OCI-LY3 (cell line): ENCODE results near the gene SPEF1.

ENCODE experiments used
- H2AFZ ChIP-seq: fragments of 200-600, 300-600 bp; shearing (Covaris generic); 2 replicates; pipeline ENCODE4 v1.6.0; 2014; ENCODE audit warnings: antibody characterized with exemption, low read depth, low read length
- H3K27ac ChIP-seq: fragments of 200-600, 300-600 bp; sonication (generic); 2 replicates; pipeline ENCODE4 v1.5.1; 2014; ENCODE audit warnings: mild to moderate bottlenecking, low read length, moderate library complexity, mixed read lengths
- H3K27me3 ChIP-seq: fragments of 200-600, 300-600 bp; sonication (generic); 2 replicates; pipeline ENCODE4 v1.6.1; 2014; ENCODE audit warnings: low read depth, low read length, mixed read lengths
- H3K36me3 ChIP-seq: fragments of 200-600, 300-600 bp; sonication (generic); replicated peaks from 2 replicates; pipeline ENCODE3; 2014; ENCODE audit warnings: low read depth, low read length, mixed read lengths
- H3K4me1 ChIP-seq: fragments of 300-600, 200-600 bp; sonication (generic); 2 replicates; pipeline ENCODE4 v1.6.1; 2014; ENCODE audit warnings: low read length, mixed read lengths
- H3K4me2 ChIP-seq: fragments of 200-600, 300-600 bp; sonication (generic); 2 replicates; pipeline ENCODE4 v1.6.1; 2014; ENCODE audit warnings: low read length, mixed read lengths
- H3K4me3 ChIP-seq: fragments of 300-600, 200-600 bp; sonication (generic); 2 replicates; pipeline ENCODE4 v1.5.1; 2014; ENCODE audit warnings: antibody characterized with exemption, mild to moderate bottlenecking, low read length, moderate library complexity
- H3K79me2 ChIP-seq: fragments of 300-600, 200-600 bp; shearing (Covaris generic); 2 replicates; pipeline ENCODE4 v1.6.1; 2014; ENCODE audit warnings: mild to moderate bottlenecking, low read length, mixed read lengths
- H3K9ac ChIP-seq: fragments of 300-600, 200-600 bp; shearing (Covaris generic); 2 replicates; pipeline ENCODE4 v1.6.0; 2014; ENCODE audit warnings: mild to moderate bottlenecking, low read length, moderate library complexity
- H3K9me3 ChIP-seq: fragments of 200-600, 300-600 bp; shearing (Covaris generic); 2 replicates; pipeline ENCODE4 v1.6.1; 2014; ENCODE audit warnings: low read length, mixed read lengths; ENCODE audit not compliant: insufficient read depth
- H4K20me1 ChIP-seq: fragments of 200-600, 300-600 bp; sonication (generic); 2 replicates; pipeline ENCODE4 v1.6.1; 2016; ENCODE audit warnings: low read length, mixed read lengths; ENCODE audit not compliant: insufficient read depth
- CTCF ChIP-seq: fragments of 200-600, 300-600 bp; sonication (generic); IDR thresholded peaks from 2 replicates; pipeline ENCODE4 v1.5.1; 2014; ENCODE audit warnings: antibody characterized with exemption, low read length, low read depth
- EZH2phosphoT487 ChIP-seq: fragments of 200-600 bp; shearing (Covaris generic); IDR thresholded peaks from 2 replicates; pipeline ENCODE4 v1.6.1; 2018; ENCODE audit warnings: antibody characterized with exemption, mixed run types, low read depth

SPEF1 gene

GRCh38 chr20:3744037-3744436 lies 37.2 kb downstream of the SPEF1 start:
- Histone ChIP-seq H3K9ac (no peak overlapping the region), H3K9me3 (no peaks in the 10 kb centered on the region), H3K27ac (no peak overlapping the region), H3K27me3 (0 out of 2 replicates have a peak, but pooled peaks cover 6% of the 10 kb centered on the region), H2AFZ (no peak overlapping the region), H4K20me1 (no peaks in the 10 kb centered on the region), H3K36me3 (no peaks in the 10 kb centered on the region), H3K4me3 (no peak overlapping the region), H3K79me2 (no peaks in the 10 kb centered on the region), H3K4me2 (no peak overlapping the region), H3K4me1 (no peaks in the 10 kb centered on the region)
- TF ChIP-seq CTCF (no peak), EZH2phosphoT487 (no peak)

DNA sequence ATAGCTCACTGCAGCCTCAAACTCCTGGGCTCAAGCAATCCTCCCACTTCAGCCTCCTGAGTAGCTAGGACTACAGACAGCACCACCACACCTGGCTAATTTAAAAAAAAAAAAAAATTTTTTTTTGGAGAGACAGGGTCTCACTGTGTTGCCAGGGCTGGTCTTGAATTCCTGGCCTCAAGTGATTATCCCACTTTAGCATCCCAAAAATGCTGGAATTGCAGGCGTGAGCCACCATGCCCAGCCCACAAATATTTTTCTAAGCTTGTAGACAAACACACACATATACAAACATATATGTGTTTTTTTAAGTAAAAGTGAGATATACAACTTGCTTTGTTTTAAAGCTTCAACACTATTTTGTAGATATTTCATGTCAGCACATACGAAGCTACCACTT lies 38.0 kb downstream of the SPEF1 start:
- H4K20me1 ChIP-seq, result no peaks in the 10 kb centered on the region
- TF ChIP-seq EZH2phosphoT487, result no peak
- no peak for TF ChIP-seq CTCF
- H3K79me2 ChIP-seq, result no peaks in the 10 kb centered on the region
- H3K9ac ChIP-seq, result no peak overlapping the region
- H3K27me3 ChIP-seq, result 0 out of 2 replicates have a peak, but pooled peaks cover 6% of the 10 kb centered on the region
- H3K36me3 ChIP-seq, result no peaks in the 10 kb centered on the region
- no peak overlapping the region for H3K4me3 ChIP-seq
- no peaks in the 10 kb centered on the region for H3K4me1 ChIP-seq
- no peak overlapping the region for H3K27ac ChIP-seq
- H3K4me2 ChIP-seq, result no peak overlapping the region
- no peak overlapping the region for H2AFZ ChIP-seq
- H3K9me3 ChIP-seq, result no peaks in the 10 kb centered on the region

DNA sequence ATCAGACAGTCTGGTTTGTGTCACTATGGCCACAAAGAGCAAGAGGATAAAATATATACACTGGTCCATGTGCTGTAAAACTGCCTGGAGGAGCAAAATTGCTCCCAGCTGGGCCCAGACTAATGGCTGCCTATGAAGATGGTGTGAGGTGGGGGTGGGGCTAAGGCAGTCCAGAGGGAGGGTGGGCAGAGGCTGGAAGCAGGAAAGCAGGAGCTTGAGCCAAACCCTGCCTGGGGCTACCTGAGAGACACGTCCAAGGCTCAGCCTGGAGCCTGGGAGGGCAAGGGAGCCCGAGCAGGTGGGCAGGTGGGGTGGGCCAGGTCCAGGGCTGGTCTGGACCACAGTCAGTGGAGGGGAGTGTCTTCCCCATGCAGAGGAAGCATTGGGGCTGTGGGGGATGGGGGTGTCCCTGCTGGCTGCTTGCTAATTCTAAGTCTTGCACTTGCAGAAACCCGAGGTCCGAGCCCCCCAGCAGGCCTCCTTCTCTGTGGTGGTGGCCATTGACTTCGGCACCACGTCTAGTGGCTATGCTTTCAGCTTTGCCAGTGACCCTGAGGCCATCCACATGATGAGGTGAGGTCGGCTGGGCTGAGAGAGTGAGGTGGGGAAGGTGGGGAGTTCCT lies 39.3 kb downstream of the SPEF1 start:
- no peak for TF ChIP-seq EZH2phosphoT487
- no peak for TF ChIP-seq CTCF
- H3K4me3 ChIP-seq, result no peak overlapping the region
- H3K9ac ChIP-seq, result no peak overlapping the region
- no peaks in the 10 kb centered on the region for H4K20me1 ChIP-seq
- H3K36me3 ChIP-seq, result no peaks in the 10 kb centered on the region
- H3K27me3 ChIP-seq, result 0 out of 2 replicates have a peak, but pooled peaks cover 6% of the 10 kb centered on the region
- no peaks in the 10 kb centered on the region for H3K9me3 ChIP-seq
- H3K4me2 ChIP-seq, result no peak overlapping the region
- H2AFZ ChIP-seq, result no peak overlapping the region
- no peaks in the 10 kb centered on the region for H3K4me1 ChIP-seq
- H3K79me2 ChIP-seq, result no peaks in the 10 kb centered on the region
- H3K27ac ChIP-seq, result no peak overlapping the region

DNA sequence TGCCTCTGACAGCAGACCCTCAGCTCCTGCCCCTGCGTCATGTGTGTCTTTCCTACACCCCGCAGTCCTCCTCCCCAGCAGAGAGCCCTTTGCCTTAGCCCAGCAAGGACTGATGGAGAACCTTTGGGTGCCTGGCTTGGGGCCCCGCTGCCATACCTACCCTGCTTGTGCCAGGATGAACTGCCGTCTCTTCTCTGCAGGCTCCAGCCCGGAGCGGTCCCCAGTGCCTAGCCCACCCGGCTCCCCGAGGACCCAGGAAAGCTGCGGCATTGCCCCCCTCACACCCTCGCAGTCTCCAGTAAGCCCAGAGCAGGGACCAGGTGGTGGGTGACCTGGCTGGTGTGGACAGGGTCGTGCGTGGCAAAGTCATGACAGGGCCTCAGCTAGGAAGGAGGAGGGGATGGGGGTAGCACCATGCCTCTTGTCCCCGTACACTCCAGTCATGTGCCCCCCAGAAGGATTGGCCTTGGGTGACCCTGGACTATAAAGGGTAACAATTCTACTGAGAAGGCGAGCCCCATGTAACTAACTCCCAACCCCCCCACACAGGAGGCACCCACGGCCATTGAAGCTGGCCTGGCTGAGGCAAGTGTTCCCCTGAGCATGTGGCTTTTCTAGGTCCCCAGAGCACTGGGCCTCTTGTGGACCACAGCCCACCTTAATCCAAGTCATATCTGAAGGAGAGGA lies 40.5 kb downstream of the SPEF1 start:
- Histone ChIP-seq H3K79me2 (no peaks in the 10 kb centered on the region), H3K36me3 (no peaks in the 10 kb centered on the region), H3K27ac (no peak overlapping the region), H2AFZ (no peak overlapping the region), H3K4me2 (no peak overlapping the region), H3K27me3 (0 out of 2 replicates have a peak, but pooled peaks cover 6% of the 10 kb centered on the region), H3K9ac (no peak overlapping the region), H3K9me3 (no peaks in the 10 kb centered on the region), H3K4me1 (no peaks in the 10 kb centered on the region), H4K20me1 (no peaks in the 10 kb centered on the region), H3K4me3 (no peak overlapping the region)
- TF ChIP-seq CTCF, result no peak
- TF ChIP-seq EZH2phosphoT487, result no peak
